Spleen (tissue), 11 donors: ENCODE results near the gene TTC28. TPM values are rescaled to one million over a fixed set of nuclear protein-coding genes. Genes with fewer than 3 reads are reported as not detected.

Experiments
- DNase-seq: peaks from one replicate; pipeline ENCODE4 v3.0.0-alpha.2; 2020
- H3K27ac ChIP-seq, 8 donors: fragments of 200-600 bp; sonication (generic) in 7 of 8; 1 replicate in 4 of 8; 2 replicates in 4 of 8; pipeline versions ENCODE4 v1.5.0 to v1.8.0; 2016 to 2021; ENCODE audit warnings: inconsistent platforms in 4 of 8, mild to moderate bottlenecking in 4 of 8, moderate library complexity in 1 of 8
- H3K27me3 ChIP-seq, 7 donors: fragments of 200-600 bp; sonication (generic) in 6 of 7; replicated peaks in 1 of 7; 1 replicate in 4 of 7; 2 replicates in 3 of 7; pipeline versions ENCODE4 v1.5.0 to v1.8.0; 2016 to 2021; ENCODE audit warnings: inconsistent platforms in 3 of 7, mild to moderate bottlenecking in 1 of 7
- H3K36me3 ChIP-seq, 6 donors: fragments of 200-600 bp; sonication (generic) in 5 of 6; 1 replicate in 4 of 6; 2 replicates in 2 of 6; pipeline versions ENCODE4 v1.5.0 to v1.8.0; 2016 to 2021; ENCODE audit warnings: inconsistent platforms in 2 of 6
- H3K4me1 ChIP-seq, 6 donors: fragments of 200-600 bp; sonication (generic) in 5 of 6; 1 replicate in 3 of 6; 2 replicates in 3 of 6; pipeline versions ENCODE4 v1.5.0 to v1.8.0; 2016 to 2021; ENCODE audit warnings: inconsistent platforms in 3 of 6
- H3K4me3 ChIP-seq, 8 donors: fragments of 200-600 bp; sonication (generic) in 7 of 8; 1 replicate in 4 of 8; 2 replicates in 4 of 8; pipeline versions ENCODE4 v1.5.0 to v1.8.0; 2016 to 2021; ENCODE audit warnings: inconsistent platforms in 4 of 8, mild to moderate bottlenecking in 4 of 8, moderate library complexity in 2 of 8
- H3K9me3 ChIP-seq, 8 donors: fragments of 200-600 bp; sonication (generic) in 7 of 8; 1 replicate in 4 of 8; 2 replicates in 4 of 8; pipeline versions ENCODE4 v1.5.0 to v1.8.0; 2016 to 2021; ENCODE audit warnings: inconsistent platforms in 4 of 8
- CTCF ChIP-seq, 11 experiments: fragments of 200-600 bp in 7 of 11; fragments of 450-650 bp in 4 of 11; sonication (generic) in 4 of 11; IDR thresholded peaks in 8 of 11; conservative IDR thresholded peaks in 3 of 11; 1 replicate in 7 of 11; 2 replicates in 4 of 11; pipeline versions ENCODE4 v1.4.0 to v1.8.0; 2016 to 2021; ENCODE audit warnings: antibody characterized with exemption in 11 of 11, inconsistent platforms in 4 of 11, mild to moderate bottlenecking in 1 of 11
- POLR2A ChIP-seq, 3 donors: fragments of 450-650 bp; IDR thresholded peaks; one replicate each; pipeline ENCODE4 v1.5.1; 2017; ENCODE audit warnings: antibody characterized with exemption in 3 of 3, mild to moderate bottlenecking in 1 of 3
- POLR2AphosphoS5 ChIP-seq, 3 donors: sonication (generic); formaldehyde crosslinking; IDR thresholded peaks; one replicate each; pipeline ENCODE4 v1.5.1; 2017; ENCODE audit warnings: antibody characterized with exemption in 3 of 3
- WGBS, 5 donors: extraction: QIAGEN DNeasy Blood & Tissue Kit in 3 of 5; methylation state at CpG; one replicate each; pipeline versions ENCODE4 v1.1.5 to v1.1.7; 2013 to 2018; 5-methylcytosine and 5-hydroxymethylcytosine counted together
- intact Hi-C: fragments of 100-400 bp; cut with DNase I; formaldehyde crosslinking; loops from one replicate; pipeline ENCODE4 v1.15.0; 2023; ENCODE audit warnings: low total_unique reads
- polyA plus RNA-seq, 3 donors: library from polyadenylated mRNA; stranded (reverse); fragments of 200-250 nt; gene quantifications; one replicate each; pipeline ENCODE4 v1.2.1, GENCODE V29; 2013
- total RNA-seq, 7 donors: library from RNA; depleted of rRNA in 3 of 7; stranded (reverse); fragments of >200 nt in 3 of 7; fragmentation: NEBNext Ultra II Directional in 4 of 7; extraction: Animal tissue kit (Norgen Biotek cat#: 25700) in 4 of 7; gene quantifications; one replicate each; pipeline versions ENCODE4 v1.1.0 to v1.2.1, GENCODE V29; 2016 to 2021
- donor health status: healthy with polysubstance abuse.
- donor health status: DM: no; HTN: no; CAD: no; lungs with moderate emphysema.
- donor health status: DM: no; HTN: no; CAD: no.
- donor health status: Bipolar disorder and iron deficiency.
- donor health status: healthy.
- donor health status: DM: no; HTN: no; CAD: no.
- donor health status: DM: yes; HTN: yes; CAD: no.

The TTC28 gene
- total and polyA plus RNA-seq, 10 donors = 0.62 to 69.0 (median 33.5) TPM

GRCh38 chr22:27937453-27937852 lies 742.2 kb downstream of the TTC28 start:
- WGBS, 5 donors = 97 to 100% (median 100%) methylated on average over 2 of the region's 2 CpGs
- intact Hi-C loops = no loop called here
- no peak for DNase-seq

GRCh38 chr22:27935897-27936296 lies 743.7 kb downstream of the TTC28 start:
- 94 to 97% (median 95%) methylated on average over 1 of the region's 1 CpG for WGBS, 5 donors

More at GRCh38 chr22:27937453-27937852, 742.2 kb downstream of the TTC28 start:
- Histone ChIP-seq H3K9me3 (no peaks in the 10 kb centered on the region), H3K4me3 (no peak overlapping the region), H3K36me3 (peaks cover 0 to 24% (median 3%) of the 10 kb centered on the region in 6 donors), H3K4me1 (no peaks in the 10 kb centered on the region), H3K27me3 (no peaks in the 10 kb centered on the region), H3K27ac (no peak overlapping the region)
- TF ChIP-seq POLR2A (IDR thresholded peaks at IDR 0.05) (no peak), POLR2AphosphoS5 (IDR thresholded peaks at IDR 0.05) (no peak), CTCF (IDR thresholded peaks at IDR 0.05 in 8 of 11, conservative IDR thresholded peaks at IDR 0.05 in 3 of 11) (no peak)

GRCh38 chr22:27934069-27934468 lies 745.6 kb downstream of the TTC28 start:
- Histone ChIP-seq H3K9me3 (no peaks in the 10 kb centered on the region), H3K4me1 (no peaks in the 10 kb centered on the region), H3K36me3 (peaks cover 0 to 14% (median 0%) of the 10 kb centered on the region in 6 donors), H3K27me3 (no peaks in the 10 kb centered on the region), H3K4me3 (no peak overlapping the region), H3K27ac (no peak overlapping the region)
- DNase-seq = no peak
- 91 to 97% (median 96%) methylated on average over 5 of the region's 5 CpGs for WGBS, 5 donors
- intact Hi-C loops = no loop called here
- TF ChIP-seq CTCF (IDR thresholded peaks at IDR 0.05 in 8 of 11, conservative IDR thresholded peaks at IDR 0.05 in 3 of 11) = no peak
- no peak for TF ChIP-seq POLR2A (IDR thresholded peaks at IDR 0.05)
- no peak for TF ChIP-seq POLR2AphosphoS5 (IDR thresholded peaks at IDR 0.05)

More at GRCh38 chr22:27935897-27936296, 743.7 kb downstream of the TTC28 start:
- TF ChIP-seq POLR2AphosphoS5 (IDR thresholded peaks at IDR 0.05) (no peak), POLR2A (IDR thresholded peaks at IDR 0.05) (no peak), CTCF (IDR thresholded peaks at IDR 0.05 in 8 of 11, conservative IDR thresholded peaks at IDR 0.05 in 3 of 11) (no peak)
- intact Hi-C loops = no loop called here
- Histone ChIP-seq H3K4me1 (no peaks in the 10 kb centered on the region), H3K4me3 (no peak overlapping the region), H3K36me3 (peaks cover 0 to 15% (median under 1%) of the 10 kb centered on the region in 6 donors), H3K9me3 (no peaks in the 10 kb centered on the region), H3K27me3 (no peaks in the 10 kb centered on the region), H3K27ac (no peak overlapping the region)
- no peak for DNase-seq

- intact Hi-C loops = no loop called here
- DNase-seq = no peak
- Histone ChIP-seq H3K36me3 (peaks cover 0 to 8% (median 0%) of the 10 kb centered on the region in 6 donors), H3K27me3 (no peaks in the 10 kb centered on the region), H3K4me3 (peak overlapping the region in 1 of 8 donors; percentile 5), H3K4me1 (no peaks in the 10 kb centered on the region), H3K27ac (no peak overlapping the region), H3K9me3 (no peaks in the 10 kb centered on the region)
- TF ChIP-seq POLR2A (IDR thresholded peaks at IDR 0.05) (no peak), POLR2AphosphoS5 (IDR thresholded peaks at IDR 0.05) (no peak), CTCF (IDR thresholded peaks at IDR 0.05 in 8 of 11, conservative IDR thresholded peaks at IDR 0.05 in 3 of 11) (no peak)
- WGBS, 5 donors = 84 to 96% (median 89%) methylated on average over 9 of the region's 9 CpGs
These were observed 746.3 kb downstream of the TTC28 start for GRCh38 chr22:27933186-27933983.
